Right lobe of liver (tissue), 6 donors: ENCODE data around the gene GTPBP3. TPM values are rescaled to one million over a fixed set of nuclear protein-coding genes. Genes with fewer than 3 reads are reported as not detected.

Experiments used
- ATAC-seq, 4 donors: fragments of 200-7000 bp; cut with Tn5 transposase; one replicate each; pipeline ENCODE4 v1.9.1; 2020; ENCODE audit warnings: mild to moderate bottlenecking in 4 of 4, moderate library complexity in 4 of 4
- DNase-seq, 3 donors: peaks; one replicate each; pipeline ENCODE4 v3.0.0-alpha.2; 2020
- H3K27ac ChIP-seq, 3 donors: fragments of 200-600 bp; one replicate each; pipeline ENCODE4 v1.8.0; 2022
- H3K27me3 ChIP-seq, 2 donors: fragments of 200-600 bp; one replicate each; pipeline ENCODE4 v1.8.0; 2022
- H3K36me3 ChIP-seq, 4 donors: fragments of 200-600 bp; sonication (generic) in 1 of 4; one replicate each; pipeline versions ENCODE4 v1.5.1 to v1.8.0; 2017 to 2022; ENCODE audit warnings: control low read depth in 1 of 4
- H3K4me1 ChIP-seq, 4 donors: fragments of 200-600 bp; sonication (generic) in 1 of 4; one replicate each; pipeline versions ENCODE4 v1.5.1 to v1.8.0; 2017 to 2022; ENCODE audit warnings: control low read depth in 1 of 4
- H3K4me3 ChIP-seq, 3 donors: fragments of 200-600 bp; one replicate each; pipeline ENCODE4 v1.8.0; 2022
- H3K9me3 ChIP-seq, 4 donors: fragments of 200-600 bp; sonication (generic) in 1 of 4; one replicate each; pipeline versions ENCODE4 v1.5.1 to v1.8.0; 2017 to 2022; ENCODE audit warnings: control low read depth in 1 of 4
- CTCF ChIP-seq, 4 donors: fragments of 200-600 bp in 3 of 4; fragments of 450-650 bp in 1 of 4; IDR thresholded peaks; one replicate each; pipeline versions ENCODE4 v1.5.1 to v1.8.0; 2016 to 2022; ENCODE audit warnings: antibody characterized with exemption in 4 of 4, mild to moderate bottlenecking in 2 of 4
- POLR2A ChIP-seq: fragments of 450-650 bp; IDR thresholded peaks from one replicate; pipeline ENCODE4 v1.6.1; 2017; ENCODE audit warnings: antibody characterized with exemption, mild to moderate bottlenecking
- WGBS: methylation state at CpG from one replicate; pipeline ENCODE4 v1.1.6; 2018; ENCODE audit warnings: low coverage, low lambda C conversion rate; ENCODE audit not compliant: insufficient coverage; ENCODE audit errors: missing lambda C conversion rate; 5-methylcytosine and 5-hydroxymethylcytosine counted together
- intact Hi-C, 2 donors: fragments of 100-400 bp; cut with DNase I; formaldehyde crosslinking; loops; one replicate each; pipeline versions ENCODE4 v1.11.2 to v1.14.1; 2022
- total RNA-seq, 6 experiments: library from RNA; depleted of rRNA in 2 of 6; stranded (reverse); fragments of >200 nt in 2 of 6; fragmentation: NEBNext Ultra II Directional in 3 of 6; extraction: Animal tissue kit (Norgen Biotek cat#: 25700) in 3 of 6; gene quantifications; one replicate each; pipeline versions ENCODE4 v1.1.0 to v1.2.4, GENCODE V29; 2016 to 2023
- donor health status: DM: no; HTN: yes; CAD: no.
- donor health status: DM: no; HTN: no; CAD: no.
- donor health status: DM: no; HTN: no; CAD: no.
- donor health status: DM: no; HTN: yes; CAD: no.
- donor health status: DM: no; HTN: yes; CAD: no.

The GTPBP3 gene
- total RNA-seq, 6 experiments from 2014 or later, result 10.3 to 23.6 (median 13.6) TPM

GRCh38 chr19:17347877-17348276 is 10.5 kb downstream of the GTPBP3 start:
- DNase-seq (no peak), ATAC-seq (no peak)
- Histone ChIP-seq H3K36me3 (no peaks in the 10 kb centered on the region), H3K4me1 (no peaks in the 10 kb centered on the region), H3K27ac (no peak overlapping the region), H3K4me3 (no peak overlapping the region), H3K27me3 (no peaks in the 10 kb centered on the region), H3K9me3 (no peaks in the 10 kb centered on the region)
- intact Hi-C loops, result loop anchor here (5.0 to 10.0 kb wide), 2 partner anchors 39 to 107 kb away; no protein-coding TSS in a partner anchor
- TF ChIP-seq POLR2A, result no peak
- no peak for TF ChIP-seq CTCF (IDR thresholded peaks at IDR 0.05)
- WGBS, result 17% methylated on average over 1 of the region's 2 CpGs

GRCh38 chr19:17348700-17349099 is 11.3 kb downstream of the GTPBP3 start:
- peak; percentile 52 to 66 (median 56) for ATAC-seq
- 0% methylated on average over 1 of the region's 12 CpGs for WGBS
- peak in 2 of 3 donors; percentile 56 to 60 for DNase-seq
- no peaks in the 10 kb centered on the region for H3K9me3 ChIP-seq
- no peaks in the 10 kb centered on the region for H3K4me1 ChIP-seq
- no peak overlapping the region for H3K27ac ChIP-seq
- TF ChIP-seq CTCF (IDR thresholded peaks at IDR 0.05) (no peak), POLR2A (no peak)
- H3K27me3 ChIP-seq, result no peaks in the 10 kb centered on the region
- no peak overlapping the region for H3K4me3 ChIP-seq
- no peaks in the 10 kb centered on the region for H3K36me3 ChIP-seq
- intact Hi-C loops, result loop anchor here (5.0 to 10.0 kb wide), 2 partner anchors 39 to 106 kb away; no protein-coding TSS in a partner anchor

- ATAC-seq, result no peak
- WGBS, result 90% methylated on average over 17 of the region's 45 CpGs
- Histone ChIP-seq H3K9me3 (no peaks in the 10 kb centered on the region), H3K4me1 (no peaks in the 10 kb centered on the region), H3K36me3 (no peaks in the 10 kb centered on the region), H3K27me3 (no peaks in the 10 kb centered on the region), H3K27ac (no peak overlapping the region), H3K4me3 (no peak overlapping the region)
- no peak for DNase-seq
- intact Hi-C loops, result no loop called here
- TF ChIP-seq POLR2A (no peak), CTCF (IDR thresholded peaks at IDR 0.05) (no peak)
Measured at GRCh38 chr19:17351815-17352435, 14.6 kb downstream of the GTPBP3 start.

GRCh38 chr19:17352608-17353280 is 15.4 kb downstream of the GTPBP3 start:
- no peaks in the 10 kb centered on the region for H3K4me1 ChIP-seq
- ATAC-seq (peak; percentile 9 to 52 (median 26)), DNase-seq (peak in 1 of 3 donors; percentile 45)
- TF ChIP-seq CTCF (IDR thresholded peaks at IDR 0.05) (no peak), POLR2A (no peak)
- no peak overlapping the region for H3K27ac ChIP-seq
- no peaks in the 10 kb centered on the region for H3K27me3 ChIP-seq
- no peak overlapping the region for H3K4me3 ChIP-seq
- no peaks in the 10 kb centered on the region for H3K36me3 ChIP-seq
- intact Hi-C loops, result no loop called here
- H3K9me3 ChIP-seq, result no peaks in the 10 kb centered on the region
- 46% methylated on average over 10 of the region's 14 CpGs for WGBS
